Measurements from ENCODE around the gene CD63.

CD63 gene

GRCh38 chr12:55705782-55706402, 22.9 kb downstream of the CD63 start:
- H3K4me3 ChIP-seq (replicated peaks; ENCODE audit: low read depth, low read length) = no peak overlapping the region
- DNase-seq (ENCODE audit: low read depth) = no peak
- TF ChIP-seq CTCF (IDR thresholded peaks at IDR 0.05; ENCODE audit: low read length, missing control alignments) = peak; percentile 22

GRCh38 chr12:55704824-55705718, 23.7 kb downstream of the CD63 start:
- no peak for TF ChIP-seq CTCF (IDR thresholded peaks at IDR 0.05; ENCODE audit: low read length, missing control alignments)
- no peak for DNase-seq (ENCODE audit: low read depth)
- H3K4me3 ChIP-seq (replicated peaks; ENCODE audit: low read depth, low read length) = no peak overlapping the region

GRCh38 chr12:55703901-55704761, 24.7 kb downstream of the CD63 start:
- no peak overlapping the region for H3K4me3 ChIP-seq (replicated peaks; ENCODE audit: low read depth, low read length)
- no peak for DNase-seq (ENCODE audit: low read depth)
- no peak for TF ChIP-seq CTCF (IDR thresholded peaks at IDR 0.05; ENCODE audit: low read length, missing control alignments)

GRCh38 chr12:55703288-55703687, 25.5 kb downstream of the CD63 start:
- TF ChIP-seq CTCF (IDR thresholded peaks at IDR 0.05; ENCODE audit: low read length, missing control alignments) = no peak
- H3K4me3 ChIP-seq (replicated peaks; ENCODE audit: low read depth, low read length) = no peak overlapping the region
- DNase-seq (ENCODE audit: low read depth) = no peak

- H3K4me3 ChIP-seq (replicated peaks; ENCODE audit: low read depth, low read length) = no peak overlapping the region
- no peak for DNase-seq (ENCODE audit: low read depth)
- no peak for TF ChIP-seq CTCF (IDR thresholded peaks at IDR 0.05; ENCODE audit: low read length, missing control alignments)
Observed at GRCh38 chr12:55702861-55703260, 25.9 kb downstream of the CD63 start.

- H3K4me3 ChIP-seq (replicated peaks; ENCODE audit: low read depth, low read length) = no peak overlapping the region
- TF ChIP-seq CTCF (IDR thresholded peaks at IDR 0.05; ENCODE audit: low read length, missing control alignments) = no peak
- no peak for DNase-seq (ENCODE audit: low read depth)
Observed at GRCh38 chr12:55700255-55701018, 28.4 kb downstream of the CD63 start.
